Measurements from ENCODE around the gene KIF7. TPM values are rescaled to one million over a fixed set of nuclear protein-coding genes. Genes with fewer than 3 reads are reported as not detected.
"Not testable (repeated sequence)": the region's sequence is repeated elsewhere in the genome, so short reads cannot be mapped to it uniquely, and the experiment has no call there.

The KIF7 gene
- total RNA-seq, 1 experiment from 2014 or later: 42.1 TPM

DNA sequence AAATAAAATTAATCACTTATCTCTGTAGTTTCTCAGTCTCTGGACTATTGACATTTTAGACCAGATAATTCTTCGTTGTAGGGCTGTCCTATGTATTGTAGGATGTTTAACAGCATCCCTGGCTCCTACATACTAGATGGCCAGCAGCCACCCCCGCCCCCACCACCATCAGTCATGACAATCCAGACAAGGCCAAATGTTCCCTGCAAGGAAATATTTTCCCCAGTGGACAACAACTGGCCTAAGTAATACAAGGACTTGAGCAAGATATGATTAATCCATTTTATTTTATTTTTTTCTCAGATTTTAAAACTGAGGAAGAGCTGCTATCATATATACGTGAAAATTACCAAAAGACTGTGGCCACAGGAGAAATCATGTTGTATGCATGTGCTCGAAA, 56.2 kb downstream of the KIF7 start:
- Histone ChIP-seq H3K4me3 (no peak overlapping the region), H3K27me3 (no peaks in the 10 kb centered on the region), H3K9me3 (no peaks in the 10 kb centered on the region), H3K36me3 (peaks cover 89% of the 10 kb centered on the region)
- DNase-seq: no peak

DNA sequence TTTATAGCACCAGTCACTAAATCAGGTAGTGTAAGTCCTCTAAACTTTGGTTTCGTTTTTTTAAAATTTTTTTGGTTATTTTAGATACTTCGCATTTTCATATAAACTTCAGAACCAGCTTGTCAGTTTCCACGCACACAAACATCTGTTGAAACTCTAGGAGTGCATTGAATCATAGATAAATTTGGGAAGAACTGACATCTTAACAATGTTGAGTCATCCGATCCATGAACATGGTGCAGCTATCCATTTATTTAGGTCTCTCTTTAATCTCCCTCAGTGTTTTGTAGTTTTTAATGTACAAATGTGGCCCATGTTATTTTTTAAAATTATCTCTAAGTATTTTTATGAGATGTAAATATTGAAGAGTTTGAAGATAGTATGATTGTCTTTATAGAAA, 62.2 kb downstream of the KIF7 start:
- no peaks in the 10 kb centered on the region for H3K9me3 ChIP-seq
- no peak for DNase-seq
- peaks cover 92% of the 10 kb centered on the region for H3K36me3 ChIP-seq
- no peak overlapping the region for H3K4me3 ChIP-seq
- no peaks in the 10 kb centered on the region for H3K27me3 ChIP-seq

DNA sequence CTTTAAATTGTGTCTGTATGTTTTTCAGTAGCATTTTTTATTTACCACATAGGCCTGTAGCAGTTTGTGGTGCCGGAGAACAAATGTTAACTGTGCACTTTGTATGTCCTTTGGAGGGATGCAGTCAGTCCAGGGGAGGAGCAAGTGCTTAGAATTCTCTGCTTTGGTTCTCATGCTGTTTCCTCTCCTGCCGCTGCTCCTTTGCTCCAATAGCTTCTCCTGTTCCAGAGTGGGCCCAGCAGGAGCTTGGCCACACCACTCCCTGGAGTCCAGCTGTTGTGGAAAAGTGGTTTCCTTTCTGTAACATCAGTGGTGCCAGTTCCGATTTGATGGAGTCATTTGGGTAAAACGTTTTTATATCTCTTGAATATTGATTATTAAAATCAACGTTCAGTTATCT, 63.4 kb downstream of the KIF7 start:
- H3K4me3 ChIP-seq: no peak overlapping the region
- no peaks in the 10 kb centered on the region for H3K27me3 ChIP-seq
- peaks cover 97% of the 10 kb centered on the region for H3K36me3 ChIP-seq
- H3K9me3 ChIP-seq: no peaks in the 10 kb centered on the region
- no peak for DNase-seq

DNA sequence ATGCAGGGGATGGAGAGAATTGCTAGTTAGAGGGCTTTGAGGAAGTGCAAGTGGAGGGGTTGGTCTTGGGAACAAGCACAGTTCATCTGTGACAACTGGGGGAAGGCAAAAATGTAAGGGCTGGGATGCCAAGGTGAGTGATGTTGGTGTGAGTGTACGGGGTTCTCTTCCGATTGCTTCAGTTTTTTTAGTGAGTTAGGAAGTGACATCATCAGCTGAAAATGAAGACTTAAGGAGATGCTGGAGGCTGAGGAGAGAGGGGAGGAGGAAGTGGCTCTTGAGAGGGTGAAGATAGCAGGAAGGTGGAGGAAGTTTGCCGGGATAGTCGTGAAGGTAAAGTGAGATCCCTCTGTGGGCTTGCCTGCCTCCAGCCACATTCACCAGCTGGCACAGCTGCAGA, 67.3 kb downstream of the KIF7 start:
- peaks cover 99% of the 10 kb centered on the region for H3K36me3 ChIP-seq
- no peak for DNase-seq
- no peak overlapping the region for H3K4me3 ChIP-seq
- H3K27me3 ChIP-seq: no peaks in the 10 kb centered on the region
- no peaks in the 10 kb centered on the region for H3K9me3 ChIP-seq

DNA sequence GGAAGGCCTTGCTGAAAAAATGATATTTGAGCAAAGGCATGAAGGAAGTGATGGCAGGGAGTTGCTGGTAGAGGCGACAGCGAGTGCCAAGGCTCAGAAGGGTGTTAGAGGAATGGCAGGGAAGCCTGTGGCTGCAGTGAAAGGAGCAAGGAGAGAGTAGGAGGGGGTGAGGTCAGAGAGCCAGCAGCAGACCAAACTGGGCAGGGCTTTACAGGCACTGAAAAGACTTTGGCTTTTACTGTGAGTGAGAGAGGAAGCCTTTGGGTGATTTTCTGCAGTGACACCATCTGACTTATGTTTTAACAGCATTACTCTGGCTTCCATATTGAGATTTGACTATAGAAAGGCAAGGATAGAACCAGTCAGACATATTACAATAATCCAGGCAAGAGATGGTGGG, 68.6 kb downstream of the KIF7 start:
- no peaks in the 10 kb centered on the region for H3K9me3 ChIP-seq
- H3K36me3 ChIP-seq: peaks cover 96% of the 10 kb centered on the region
- no peak for DNase-seq
- H3K4me3 ChIP-seq: no peak overlapping the region
- H3K27me3 ChIP-seq: no peaks in the 10 kb centered on the region

DNA sequence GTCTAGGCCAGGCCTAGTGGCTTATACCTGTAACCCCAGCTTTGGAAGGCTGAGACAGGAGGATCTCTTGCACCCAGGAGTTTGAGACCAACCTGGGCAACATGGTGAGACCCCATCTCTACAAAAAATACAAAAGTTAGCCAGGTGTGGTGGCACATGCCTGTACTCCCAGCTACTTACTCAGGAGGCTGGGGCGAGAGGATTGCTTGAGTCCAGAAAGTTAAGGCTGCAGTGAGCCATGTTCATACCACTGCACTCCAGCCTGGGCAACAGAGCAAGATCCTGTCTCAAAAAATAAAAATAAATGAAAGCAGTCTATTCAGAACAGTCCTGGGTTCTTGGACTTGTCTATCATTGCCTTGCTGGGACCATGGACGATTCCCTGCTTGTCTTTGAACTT, 74.5 kb downstream of the KIF7 start:
- H3K27me3 ChIP-seq, H3K9me3 ChIP-seq, H3K4me3 ChIP-seq, DNase-seq: not testable (repeated sequence)
- peaks cover 85% of the 10 kb centered on the region for H3K36me3 ChIP-seq

DNA sequence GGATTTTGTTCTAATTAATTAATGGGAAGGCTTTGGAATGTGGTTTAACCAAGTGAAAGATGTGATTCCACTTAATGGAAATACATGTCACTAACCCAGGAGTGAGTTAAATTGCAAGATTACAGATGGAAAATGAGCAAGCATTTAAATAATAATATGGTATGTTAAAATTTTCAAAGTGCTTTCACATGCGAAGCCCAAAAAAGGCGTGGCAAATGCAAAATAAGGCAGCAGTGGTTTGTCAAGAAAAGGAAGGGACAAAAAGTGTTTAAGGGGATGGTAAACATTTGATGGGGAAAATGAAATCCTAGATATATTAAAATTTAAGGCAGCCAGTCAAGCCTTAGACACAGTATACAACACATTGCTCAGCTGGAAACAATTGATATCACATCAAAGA, 77.1 kb downstream of the KIF7 start:
- peaks cover 60% of the 10 kb centered on the region for H3K36me3 ChIP-seq
- peak overlapping the region; percentile 79 for H3K4me3 ChIP-seq

More for the DNA sequence above, 77.1 kb downstream of the KIF7 start:
- no peaks in the 10 kb centered on the region for H3K27me3 ChIP-seq
- DNase-seq: no peak
- no peaks in the 10 kb centered on the region for H3K9me3 ChIP-seq

Other genes starting within 250 kb of the KIF7 start
- gene RHCG, start 158.9 kb downstream of the KIF7 start, total RNA-seq (2014; rRNA removed; shearing (Covaris generic); ENCODE audit: low replicate concordance): not detected in 2 replicates
- gene TICRR, start 80.0 kb downstream of the KIF7 start, total RNA-seq (2014; rRNA removed; shearing (Covaris generic); ENCODE audit: low replicate concordance): 3.3 and 4.0 TPM in 2 replicates
- gene PLIN1, start 23.9 kb upstream of the KIF7 start, total RNA-seq (2014; rRNA removed; shearing (Covaris generic); ENCODE audit: low replicate concordance): 0.13 and 0.17 TPM in 2 replicates
- gene PEX11A, start 35.3 kb upstream of the KIF7 start, total RNA-seq (2014; rRNA removed; shearing (Covaris generic); ENCODE audit: low replicate concordance): 18.3 and 18.4 TPM in 2 replicates
- 0.13 TPM in 1 of 2 replicates, not detected in the other for gene WDR93, start 35.3 kb upstream of the KIF7 start, total RNA-seq (2014; rRNA removed; shearing (Covaris generic); ENCODE audit: low replicate concordance)
- 2.2 and 8.9 TPM in 2 replicates for gene MESP1, start 95.8 kb upstream of the KIF7 start, total RNA-seq (2014; rRNA removed; shearing (Covaris generic); ENCODE audit: low replicate concordance)
- gene MESP2, start 120.9 kb upstream of the KIF7 start, total RNA-seq (2014; rRNA removed; shearing (Covaris generic); ENCODE audit: low replicate concordance): 1.8 TPM in 1 of 2 replicates, not detected in the other
- gene ANPEP, start 159.4 kb upstream of the KIF7 start, total RNA-seq (2014; rRNA removed; shearing (Covaris generic); ENCODE audit: low replicate concordance): 24.9 and 43.8 TPM in 2 replicates
- gene AP3S2, start 238.5 kb upstream of the KIF7 start, total RNA-seq (2014; rRNA removed; shearing (Covaris generic); ENCODE audit: low replicate concordance): 74.8 and 185 TPM in 2 replicates